Measurements from ENCODE around the gene SPHK2.

DNA sequence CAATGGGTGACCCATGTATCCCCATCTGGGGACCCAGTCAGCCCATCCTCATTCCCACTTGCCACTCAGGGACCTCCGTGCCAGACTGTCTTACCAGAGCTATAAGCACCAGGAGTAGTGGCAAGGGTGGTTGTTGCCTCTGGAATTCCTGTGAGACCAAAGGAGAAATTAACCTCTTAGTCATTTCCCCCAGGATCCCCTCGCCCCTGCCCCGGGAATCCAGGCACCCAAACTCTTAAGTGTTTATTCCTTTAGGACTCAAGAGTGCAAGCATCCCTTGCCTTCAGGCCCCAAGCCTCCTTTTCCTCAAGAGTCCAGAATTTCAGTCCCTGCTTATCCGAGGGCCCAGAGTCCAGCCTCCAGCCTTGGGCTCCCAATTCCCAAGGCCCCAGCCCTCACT lies 44.4 kb downstream of the SPHK2 start:
- no peak for TF ChIP-seq CTCF (conservative IDR thresholded peaks at IDR 0.05; ENCODE audit: low read depth, low read length)
- TF ChIP-seq EZH2 (IDR thresholded peaks at IDR 0.05; ENCODE audit: borderline replicate concordance, low read depth, low read length, poor library complexity, severe bottlenecking): no peak
